Lower lobe of right lung (tissue), 2 donors: ENCODE results near the gene SS18. TPM values are rescaled to one million over a fixed set of nuclear protein-coding genes. Genes with fewer than 3 reads are reported as not detected.

Experiments
- ATAC-seq, 2 donors: fragments of 200-7000 bp; cut with Tn5 transposase; one replicate each; pipeline ENCODE4 v1.9.1; 2020 to 2022; ENCODE audit warnings: mild to moderate bottlenecking in 2 of 2, moderate library complexity in 2 of 2
- DNase-seq: peaks from one replicate; pipeline ENCODE4 v3.0.0-alpha.2; 2020
- H3K27ac ChIP-seq: fragments of 200-600 bp; one replicate; pipeline ENCODE4 v1.8.0; 2022
- H3K27me3 ChIP-seq: fragments of 200-600 bp; one replicate; pipeline ENCODE4 v1.8.0; 2022; ENCODE audit warnings: low read depth
- H3K36me3 ChIP-seq: fragments of 200-600 bp; one replicate; pipeline ENCODE4 v1.8.0; 2022; ENCODE audit warnings: mild to moderate bottlenecking
- H3K4me1 ChIP-seq: fragments of 200-600 bp; one replicate; pipeline ENCODE4 v1.8.0; 2022
- H3K4me3 ChIP-seq: fragments of 200-600 bp; one replicate; pipeline ENCODE4 v1.8.0; 2022; ENCODE audit warnings: mild to moderate bottlenecking
- H3K9me3 ChIP-seq: fragments of 200-600 bp; one replicate; pipeline ENCODE4 v1.8.0; 2022
- intact Hi-C: fragments of 100-400 bp; cut with DNase I; formaldehyde crosslinking; loops from one replicate; pipeline ENCODE4 v1.11.0; 2022
- total RNA-seq: library from RNA; stranded (reverse); fragmentation: NEBNext Ultra II Directional; extraction: Animal tissue kit (Norgen Biotek cat#: 25700); gene quantifications from one replicate; pipeline ENCODE4 v1.2.1, GENCODE V29; 2021
- TF ChIP-seq, protein P1 (sequence below): fragments of 200-600 bp; IDR thresholded peaks from one replicate; pipeline ENCODE4 v1.8.0; 2022; ENCODE audit warnings: antibody characterized with exemption, mild to moderate bottlenecking
- donor health status: DM: no; HTN: yes; CAD: no; lungs with severe emphysema.

SS18 gene
- total RNA-seq, 1 donor from 2014 or later: 57.1 TPM

DNA sequence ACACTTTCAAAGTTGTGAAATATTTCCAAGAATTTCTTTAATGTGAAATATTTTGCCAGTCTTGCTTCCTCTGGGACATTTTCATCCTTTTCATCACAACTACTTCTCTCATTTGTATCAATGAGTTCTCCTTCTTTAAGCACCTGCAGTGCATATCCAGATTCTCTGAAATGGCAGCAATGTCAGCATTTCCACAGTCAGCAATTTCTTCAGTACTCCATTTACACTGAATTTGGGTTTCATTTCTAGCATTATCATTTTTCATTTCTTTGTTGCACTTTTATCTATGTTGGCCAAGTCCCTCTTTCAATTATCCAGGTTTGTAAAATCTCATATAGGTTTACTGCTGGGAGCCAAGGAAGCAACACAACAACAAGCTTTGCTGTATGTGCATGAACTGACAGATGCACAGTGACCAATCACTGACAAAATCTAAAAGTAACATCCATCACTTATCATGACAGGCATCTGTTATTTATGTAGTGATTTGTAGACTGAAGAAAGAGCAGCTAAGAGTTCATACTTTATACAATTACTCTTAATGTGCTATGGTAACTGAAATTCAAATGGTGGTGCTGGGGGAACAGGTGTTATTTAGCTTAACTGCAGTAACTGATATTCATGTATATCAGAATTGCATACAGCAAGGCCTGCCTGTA is 43.9 kb downstream of the SS18 start:
- TF ChIP-seq, protein P1, sequence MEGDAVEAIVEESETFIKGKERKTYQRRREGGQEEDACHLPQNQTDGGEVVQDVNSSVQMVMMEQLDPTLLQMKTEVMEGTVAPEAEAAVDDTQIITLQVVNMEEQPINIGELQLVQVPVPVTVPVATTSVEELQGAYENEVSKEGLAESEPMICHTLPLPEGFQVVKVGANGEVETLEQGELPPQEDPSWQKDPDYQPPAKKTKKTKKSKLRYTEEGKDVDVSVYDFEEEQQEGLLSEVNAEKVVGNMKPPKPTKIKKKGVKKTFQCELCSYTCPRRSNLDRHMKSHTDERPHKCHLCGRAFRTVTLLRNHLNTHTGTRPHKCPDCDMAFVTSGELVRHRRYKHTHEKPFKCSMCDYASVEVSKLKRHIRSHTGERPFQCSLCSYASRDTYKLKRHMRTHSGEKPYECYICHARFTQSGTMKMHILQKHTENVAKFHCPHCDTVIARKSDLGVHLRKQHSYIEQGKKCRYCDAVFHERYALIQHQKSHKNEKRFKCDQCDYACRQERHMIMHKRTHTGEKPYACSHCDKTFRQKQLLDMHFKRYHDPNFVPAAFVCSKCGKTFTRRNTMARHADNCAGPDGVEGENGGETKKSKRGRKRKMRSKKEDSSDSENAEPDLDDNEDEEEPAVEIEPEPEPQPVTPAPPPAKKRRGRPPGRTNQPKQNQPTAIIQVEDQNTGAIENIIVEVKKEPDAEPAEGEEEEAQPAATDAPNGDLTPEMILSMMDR: no peak
- H3K27me3 ChIP-seq: no peaks in the 10 kb centered on the region
- H3K4me3 ChIP-seq: no peak overlapping the region
- ATAC-seq (no peak), DNase-seq (no peak)
- H3K9me3 ChIP-seq: no peaks in the 10 kb centered on the region
- H3K36me3 ChIP-seq: peaks cover 34% of the 10 kb centered on the region
- no peak overlapping the region for H3K27ac ChIP-seq
- no peaks in the 10 kb centered on the region for H3K4me1 ChIP-seq
- intact Hi-C loops: no loop called here

DNA sequence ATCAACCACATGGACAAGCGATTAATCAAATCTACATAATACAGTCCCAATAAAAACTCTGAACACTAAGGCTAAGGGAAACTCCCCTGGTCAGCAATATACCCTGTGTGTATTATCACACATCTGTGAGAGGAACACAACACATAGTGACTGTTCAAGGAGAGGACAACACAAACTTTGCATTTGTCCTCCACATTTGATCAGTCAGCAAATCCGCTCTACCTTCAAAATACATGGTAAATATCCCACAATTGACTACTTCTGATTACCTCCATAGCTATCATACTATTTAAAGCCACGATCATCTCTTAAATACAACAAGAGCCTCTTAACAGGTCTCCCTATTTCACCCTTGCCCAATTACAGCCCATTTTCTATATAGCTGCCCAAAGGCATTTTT is 45.6 kb downstream of the SS18 start:
- no peak for ATAC-seq
- TF ChIP-seq, protein P1: no peak
- Histone ChIP-seq H3K36me3 (peaks cover 21% of the 10 kb centered on the region), H3K4me3 (no peak overlapping the region), H3K27ac (no peak overlapping the region), H3K27me3 (no peaks in the 10 kb centered on the region), H3K4me1 (no peaks in the 10 kb centered on the region), H3K9me3 (no peaks in the 10 kb centered on the region)
- intact Hi-C loops: no loop called here
- no peak for DNase-seq

DNA sequence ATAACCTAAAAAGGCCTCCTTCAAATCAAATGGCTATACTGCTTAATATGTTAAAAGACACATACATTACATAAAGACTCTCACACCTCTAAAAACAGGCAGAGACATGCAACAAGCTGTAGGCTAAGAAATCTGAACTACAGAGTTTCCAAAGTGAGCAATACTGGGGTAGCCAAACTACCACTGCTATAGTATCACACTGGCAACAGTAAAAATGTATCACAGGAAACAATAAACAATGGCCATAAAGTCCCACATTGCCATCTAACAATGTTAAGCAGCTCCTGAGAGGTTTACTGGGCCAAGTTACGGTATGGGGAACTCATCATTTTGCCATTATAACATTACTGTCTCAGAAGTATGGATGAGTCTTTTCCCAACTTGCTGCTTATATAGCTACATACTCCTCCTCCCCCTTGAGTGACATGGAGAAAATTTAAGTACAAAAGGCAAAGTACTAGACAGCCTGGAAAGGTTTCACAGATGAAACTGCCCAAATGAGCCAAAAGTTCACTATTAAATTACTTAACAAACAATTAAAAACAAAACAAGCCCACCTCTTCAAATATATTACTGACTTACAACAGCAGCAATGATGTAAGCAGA is 50.3 kb downstream of the SS18 start:
- no peak overlapping the region for H3K27ac ChIP-seq
- no peak for ATAC-seq
- no peak for DNase-seq
- H3K9me3 ChIP-seq: no peaks in the 10 kb centered on the region
- peaks cover 28% of the 10 kb centered on the region for H3K36me3 ChIP-seq
- H3K4me1 ChIP-seq: no peaks in the 10 kb centered on the region
- no peak overlapping the region for H3K4me3 ChIP-seq
- TF ChIP-seq, protein P1: no peak
- intact Hi-C loops: no loop called here
- H3K27me3 ChIP-seq: no peaks in the 10 kb centered on the region

DNA sequence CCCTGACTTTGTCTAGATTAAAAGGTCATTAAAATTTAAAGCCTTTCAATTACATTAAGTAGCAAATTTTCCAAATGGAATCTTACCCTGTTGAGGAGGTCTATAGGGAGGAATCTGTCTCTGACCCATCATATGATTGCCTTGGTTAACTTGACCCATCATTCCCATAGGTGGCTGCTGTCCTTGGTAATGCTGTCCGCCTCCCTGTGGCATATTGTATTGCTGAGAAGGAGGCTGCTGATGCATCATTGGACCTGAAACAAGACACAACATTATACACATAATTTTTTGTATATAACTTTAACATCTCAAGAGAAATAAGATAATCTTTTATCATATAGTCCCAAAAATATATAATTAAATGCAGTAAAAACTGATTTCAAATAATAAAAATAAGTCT is 51.2 kb downstream of the SS18 start:
- Histone ChIP-seq H3K4me1 (no peaks in the 10 kb centered on the region), H3K9me3 (no peaks in the 10 kb centered on the region), H3K27me3 (no peaks in the 10 kb centered on the region), H3K4me3 (no peak overlapping the region), H3K27ac (no peak overlapping the region), H3K36me3 (peaks cover 38% of the 10 kb centered on the region)
- DNase-seq (no peak), ATAC-seq (no peak)
- TF ChIP-seq, protein P1: no peak
- intact Hi-C loops: no loop called here

DNA sequence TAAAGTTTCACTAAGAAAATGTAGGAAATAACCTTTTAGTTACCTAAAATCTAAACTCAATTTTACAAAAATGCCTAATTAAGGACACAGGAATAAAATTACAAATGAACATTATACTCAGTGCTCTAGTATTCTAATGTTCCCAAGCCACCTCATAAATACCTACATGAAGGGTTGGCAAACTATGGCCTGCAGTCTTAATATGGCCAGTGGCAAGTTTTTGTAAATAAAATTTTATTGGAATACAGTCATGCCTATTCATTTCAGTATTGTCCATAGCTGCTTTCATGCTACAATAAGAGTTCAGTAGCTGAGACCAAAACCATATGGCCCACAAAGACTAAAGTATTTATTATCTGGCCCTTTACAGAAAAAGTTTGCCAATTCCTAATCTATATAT is 53.8 kb downstream of the SS18 start:
- Histone ChIP-seq H3K36me3 (peaks cover 63% of the 10 kb centered on the region), H3K27ac (no peak overlapping the region), H3K9me3 (no peaks in the 10 kb centered on the region), H3K4me3 (no peak overlapping the region), H3K4me1 (no peaks in the 10 kb centered on the region), H3K27me3 (no peaks in the 10 kb centered on the region)
- no peak for ATAC-seq
- DNase-seq: no peak
- TF ChIP-seq, protein P1: no peak
- intact Hi-C loops: no loop called here
